DOHH2 (cell line): ENCODE results near the gene KCNAB3.

Experiments
- CTCF ChIP-seq: fragments of 200-600 bp; sonication (generic); IDR thresholded peaks from one replicate; pipeline ENCODE4 v1.5.1; 2014; ENCODE audit warnings: antibody characterized with exemption, mild to moderate bottlenecking, low read depth, low read length; ENCODE audit not compliant: poor library complexity, severe bottlenecking
- EZH2phosphoT487 ChIP-seq: fragments of 200-600 bp; sonication (generic); IDR thresholded peaks from 2 replicates; pipeline ENCODE4 v1.6.1; 2017; ENCODE audit warnings: borderline replicate concordance, mild to moderate bottlenecking, antibody characterized with exemption, low read length, moderate library complexity, mixed read lengths

GRCh38 chr17:7944326-7944725, 14.7 kb upstream of the KCNAB3 start:
- TF ChIP-seq CTCF, result no peak
- no peak for TF ChIP-seq EZH2phosphoT487
